ENCODE data around the gene ELOA.
A peak's percentile ranks its signal among the peaks of the same experiment; 100 is the strongest.
"Not testable (repeated sequence)": the region's sequence is repeated elsewhere in the genome, so short reads cannot be mapped to it uniquely, and the experiment has no call there.

ELOA gene

GRCh38 chr1:23779826-23780371 is 36.6 kb downstream of the ELOA start:
- DNase-seq (ENCODE audit: extremely low read depth in 1 of 2, low read depth in 1 of 2), result no peak

- not testable (repeated sequence) for DNase-seq (ENCODE audit: extremely low read depth in 1 of 2, low read depth in 1 of 2)
These were observed 39.9 kb downstream of the ELOA start for GRCh38 chr1:23783141-23783540.

GRCh38 chr1:23784846-23785245 is 41.6 kb downstream of the ELOA start:
- DNase-seq (ENCODE audit: extremely low read depth in 1 of 2, low read depth in 1 of 2), result no peak

DNA sequence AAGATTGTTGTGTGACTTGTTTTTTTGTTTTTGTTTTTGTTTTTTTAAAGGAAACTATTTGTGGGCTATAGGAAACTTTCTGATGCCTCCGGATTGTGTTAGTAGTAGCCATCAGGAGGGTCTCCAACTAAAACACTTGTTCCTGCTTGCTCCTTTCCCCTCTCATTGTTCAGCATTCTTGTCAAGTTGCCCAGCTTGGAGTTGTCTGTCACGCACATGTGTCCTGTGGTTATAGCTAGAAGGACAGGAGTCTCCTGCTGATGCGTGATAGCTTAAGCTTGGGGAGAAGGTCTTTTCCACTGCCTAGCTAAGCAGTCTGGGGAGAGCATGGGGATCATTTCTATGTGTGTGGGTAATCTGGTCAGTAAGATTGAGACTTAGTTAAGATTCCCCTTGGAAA is 44.4 kb downstream of the ELOA start:
- DNase-seq (ENCODE audit: extremely low read depth in 1 of 2, low read depth in 1 of 2), result no peak

DNA sequence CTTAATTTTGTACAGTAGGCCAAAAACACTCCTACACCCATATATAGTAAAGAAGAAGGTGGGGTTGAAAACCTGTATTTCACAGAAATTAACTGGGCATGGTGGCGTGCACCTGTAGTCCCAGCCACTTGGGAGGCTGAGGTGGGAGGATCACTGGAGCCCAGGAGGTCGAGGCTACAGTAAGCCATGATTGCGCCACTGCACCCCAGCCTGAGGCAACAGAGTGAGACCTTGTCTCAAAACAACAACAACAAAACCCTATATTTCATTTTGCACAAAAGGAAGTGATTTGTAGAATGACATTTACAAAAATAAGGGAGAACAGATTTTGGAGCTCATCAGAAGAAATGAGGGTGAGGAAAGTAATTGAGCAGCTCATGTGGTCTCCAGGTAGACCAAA is 45.4 kb downstream of the ELOA start:
- no peak for DNase-seq (ENCODE audit: extremely low read depth in 1 of 2, low read depth in 1 of 2)

DNA sequence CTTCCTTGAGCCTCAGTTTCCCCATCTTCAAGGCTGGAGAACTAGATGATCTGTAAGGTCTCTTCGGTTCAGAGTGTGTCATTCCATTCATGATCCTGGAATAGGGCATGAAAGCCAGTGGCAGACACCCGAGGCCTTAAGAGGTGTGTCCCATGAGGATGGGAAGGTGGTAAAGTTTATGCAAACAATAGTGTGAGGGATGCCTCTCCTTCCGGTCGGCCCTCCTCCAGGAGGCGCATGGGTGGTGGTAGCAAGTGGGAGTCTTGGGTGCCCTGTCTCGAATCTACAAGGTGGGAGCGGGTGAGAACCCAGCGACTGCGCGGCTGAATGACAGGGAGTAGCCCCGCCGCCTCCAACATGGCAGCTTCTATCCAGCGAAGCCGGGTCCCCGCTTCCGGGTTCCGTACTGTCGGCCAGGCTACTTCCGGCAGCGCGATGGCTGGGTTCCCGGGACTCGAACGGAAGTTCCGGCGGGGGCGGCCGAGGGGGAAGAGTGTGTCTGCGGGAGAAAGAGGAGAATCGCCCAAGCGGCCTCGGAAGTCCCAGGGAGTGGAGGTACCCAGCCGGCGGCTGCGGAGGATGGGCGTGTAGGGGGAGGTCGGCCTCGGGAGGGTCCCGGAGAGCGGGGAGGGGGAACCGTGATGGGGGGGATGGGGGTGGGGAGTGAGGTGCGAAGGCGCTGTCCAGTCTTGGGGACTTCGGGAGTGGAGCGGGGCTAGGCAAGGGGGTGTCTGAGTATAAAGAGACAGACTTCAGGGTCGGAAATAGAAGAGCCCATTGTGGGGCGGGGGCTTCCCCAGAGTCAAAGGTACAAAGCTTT is 47.6 kb downstream of the ELOA start, which contains the start of gene LYPLA2:
Gene LYPLA2, plus strand, starts transcription at position 450 of the 820 bp plus-strand sequence. CDS start 1,538 bp downstream, outside the sequence.
- DNase-seq (ENCODE audit: extremely low read depth in 1 of 2, low read depth in 1 of 2), result peak; percentile 55 to 78

GRCh38 chr1:23791516-23792047 is 48.3 kb downstream of the ELOA start:
- no peak for DNase-seq (ENCODE audit: extremely low read depth in 1 of 2, low read depth in 1 of 2)

GRCh38 chr1:23792151-23792945 is 49.1 kb downstream of the ELOA start:
- DNase-seq (ENCODE audit: extremely low read depth in 1 of 2, low read depth in 1 of 2), result no peak

- DNase-seq (ENCODE audit: extremely low read depth in 1 of 2, low read depth in 1 of 2), result no peak
These were observed 49.9 kb downstream of the ELOA start for GRCh38 chr1:23793018-23793781.

GRCh38 chr1:23793861-23794731 is 50.8 kb downstream of the ELOA start:
- no peak for DNase-seq (ENCODE audit: extremely low read depth in 1 of 2, low read depth in 1 of 2)

DNA sequence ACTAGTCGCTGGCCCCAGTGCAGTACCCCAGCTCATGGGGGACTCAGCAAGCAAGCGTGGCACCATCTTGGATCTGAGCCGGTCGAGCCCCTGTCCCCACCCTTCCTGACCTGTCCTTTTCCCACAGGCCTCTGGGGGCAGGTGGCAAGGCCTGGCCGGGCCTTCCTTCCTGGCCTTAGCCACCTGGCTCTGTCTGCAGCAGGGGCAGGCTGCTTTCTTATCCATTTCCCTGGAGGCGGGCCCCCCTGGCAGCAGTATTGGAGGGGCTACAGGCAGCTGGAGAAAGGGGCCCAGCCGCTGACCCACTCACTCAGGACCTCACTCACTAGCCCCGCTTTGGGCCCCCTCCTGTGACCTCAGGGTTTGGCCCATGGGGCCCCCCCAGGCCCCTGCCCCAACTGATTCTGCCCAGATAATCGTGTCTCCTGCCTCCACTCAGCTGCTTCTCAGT is 51.5 kb downstream of the ELOA start:
- DNase-seq (ENCODE audit: extremely low read depth in 1 of 2, low read depth in 1 of 2), result not testable (repeated sequence)

- no peak for DNase-seq (ENCODE audit: extremely low read depth in 1 of 2, low read depth in 1 of 2)
These were observed 52.6 kb downstream of the ELOA start for GRCh38 chr1:23795676-23796465.

- no peak for DNase-seq (ENCODE audit: extremely low read depth in 1 of 2, low read depth in 1 of 2)
These were observed 53.4 kb downstream of the ELOA start for GRCh38 chr1:23796466-23797271.

DNA sequence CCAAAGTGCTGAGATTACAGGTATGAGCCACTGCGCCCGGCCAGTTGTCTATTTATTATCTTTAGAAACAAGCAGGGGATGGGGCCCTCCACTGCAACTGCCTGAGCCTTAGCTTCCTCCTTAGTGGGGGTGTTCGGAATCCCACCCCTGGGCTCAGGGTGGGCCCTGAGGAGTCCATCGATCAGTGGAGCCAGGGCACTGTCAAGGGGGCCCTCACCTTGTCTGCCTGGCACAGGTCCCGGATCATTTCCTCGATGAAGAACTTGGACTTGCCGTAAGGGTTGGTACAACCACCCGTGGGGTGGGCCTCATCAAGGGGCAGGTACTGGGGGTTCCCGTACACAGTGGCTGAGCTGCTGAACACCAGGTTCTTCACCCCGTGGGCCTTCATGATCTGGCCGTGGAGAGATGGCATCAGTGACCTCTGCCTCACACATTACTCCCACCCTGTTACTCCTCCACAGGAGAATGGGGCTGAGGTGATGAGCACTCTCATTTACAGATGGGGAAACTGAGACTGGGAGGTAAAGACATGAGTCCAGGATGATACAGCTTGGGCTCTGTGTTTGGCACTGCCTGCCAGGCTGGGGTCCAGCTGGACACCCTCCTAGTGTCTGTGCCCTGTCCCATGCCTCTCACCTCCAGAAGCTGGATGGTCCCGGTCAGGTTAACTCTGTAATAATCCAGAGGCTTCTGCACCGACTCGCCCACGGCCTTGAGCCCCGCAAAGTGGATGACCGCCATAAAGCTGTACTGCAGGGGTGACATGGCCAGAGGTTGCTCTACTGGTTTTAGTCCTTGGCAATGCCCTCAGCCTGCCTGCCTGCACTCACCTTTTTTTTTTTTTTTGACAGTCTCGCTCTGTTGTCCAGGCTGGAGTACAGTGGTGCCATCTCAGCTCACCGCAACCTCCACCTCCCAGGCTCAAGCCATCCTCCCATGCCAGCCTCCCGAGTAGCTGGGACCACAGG is 54.5 kb downstream of the ELOA start:
- DNase-seq (ENCODE audit: extremely low read depth in 1 of 2, low read depth in 1 of 2), result no peak

GRCh38 chr1:23798662-23799142 is 55.4 kb downstream of the ELOA start:
- no peak for DNase-seq (ENCODE audit: extremely low read depth in 1 of 2, low read depth in 1 of 2)

DNA sequence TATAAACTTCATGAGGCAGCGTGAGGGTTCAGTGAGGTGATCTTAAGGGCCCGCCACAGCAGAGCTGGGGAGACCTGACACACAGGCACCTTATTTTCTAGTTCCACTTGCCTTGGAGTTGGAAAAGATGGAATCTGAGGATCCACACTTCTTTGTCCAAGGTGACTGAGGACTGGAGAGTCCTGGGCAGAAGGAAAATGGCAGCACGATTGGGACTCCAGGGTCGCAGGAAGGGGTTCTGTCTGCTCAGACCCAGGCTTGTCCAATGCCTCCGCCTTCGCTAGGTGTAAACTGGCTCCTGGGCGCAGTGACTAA is 55.9 kb downstream of the ELOA start:
- DNase-seq (ENCODE audit: extremely low read depth in 1 of 2, low read depth in 1 of 2), result no peak
